GM12878 (cell line): Measurements from ENCODE around the gene SYK. TPM values are rescaled to one million over a fixed set of nuclear protein-coding genes. Genes with fewer than 3 reads are reported as not detected.
"Not testable (repeated sequence)": the region's sequence is repeated elsewhere in the genome, so short reads cannot be mapped to it uniquely, and the experiment has no call there.

ENCODE experiments used
- ATAC-seq: fragments of 200-7000 bp; cut with Tn5 transposase; 3 replicates; pipeline ENCODE4 v1.9.1; 2020; ENCODE audit warnings: mild to moderate bottlenecking, moderate library complexity
- BruUV-seq: library from RNA; stranded (reverse); fragments of 400-500 nt; replicated peaks from 2 replicates; lab custom pipeline; 2021; lab: Mats Ljungman, UMichigan
- CTCF ChIA-PET: fragments of 300-600 bp; sonication (Branson Sonifier 250); formaldehyde crosslinking; extraction: SDS; loops from one replicate; lab custom pipeline; 2021; ENCODE audit warnings: inconsistent platforms; lab: Yijun Ruan, JAX
- POLR2A ChIA-PET: fragments of 350-600 bp; formaldehyde crosslinking; extraction: SDS; loops from one replicate; lab custom pipeline; 2021; ENCODE audit warnings: inconsistent platforms; lab: Charles Lee
- RAD21 ChIA-PET: fragments of 300-600 bp; sonication (Branson Sonifier 250); formaldehyde crosslinking; loops from one replicate; lab custom pipeline; 2023; ENCODE audit warnings: antibody characterized with exemption; ENCODE audit not compliant: unreplicated experiment; lab: Charles Lee
- SMC1A ChIA-PET: fragments of 300-600 bp; sonication (Branson Sonifier 250); formaldehyde crosslinking; loops from one replicate; lab custom pipeline; 2023; ENCODE audit not compliant: unreplicated experiment, uncharacterized antibody; lab: Charles Lee
- DNase-seq: peaks from one replicate; pipeline ENCODE4 v3.0.0-alpha.2; 2011; ENCODE audit warnings: low read depth, low spot score
- FAIRE-seq: peaks from 3 replicates; lab custom pipeline; 2011; peaks lifted over from hg19 to GRCh38; lab: Jason Lieb, UNC
- H2AFZ ChIP-seq: 2 replicates; pipeline ENCODE4 v1.6.0; 2011; ENCODE audit warnings: low read depth, low read length, control low read depth; ENCODE audit not compliant: control insufficient read depth
- H3K27ac ChIP-seq: 2 replicates; pipeline ENCODE4 v1.5.1; 2011; ENCODE audit warnings: control low read depth; ENCODE audit not compliant: control insufficient read depth, insufficient read depth
- H3K27me3 ChIP-seq, 2 experiments: replicated peaks in 1 of 2; 2 replicates each; pipeline versions ENCODE4 v1.6.0 to v1.6.1; 2011; ENCODE audit warnings: low read length in 1 of 2; ENCODE audit not compliant: control insufficient read depth in 2 of 2, insufficient read depth in 2 of 2
- H3K36me3 ChIP-seq, 2 experiments: 2 replicates each; pipeline ENCODE4 v1.5.1; 2011; ENCODE audit warnings: low read length in 1 of 2; ENCODE audit not compliant: control insufficient read depth in 2 of 2, insufficient read depth in 2 of 2
- H3K4me1 ChIP-seq: 2 replicates; pipeline ENCODE4 v1.6.1; 2011; ENCODE audit warnings: mild to moderate bottlenecking, low read length, moderate library complexity, mixed read lengths; ENCODE audit not compliant: control insufficient read depth, insufficient read depth
- H3K4me2 ChIP-seq: 2 replicates; pipeline ENCODE4 v1.6.0; 2011; ENCODE audit warnings: control low read depth; ENCODE audit not compliant: control insufficient read depth, insufficient read depth
- H3K4me3 ChIP-seq: fragments of 200-600 bp; sonication (generic); 2 replicates; pipeline ENCODE4 v1.5.1; 2016
- H3K79me2 ChIP-seq: 2 replicates; pipeline ENCODE4 v1.6.0; 2011; ENCODE audit warnings: low read length; ENCODE audit not compliant: control insufficient read depth, insufficient read depth
- H3K9ac ChIP-seq: 2 replicates; pipeline ENCODE4 v1.8.0; 2011; ENCODE audit warnings: low read length, control low read depth, mixed read lengths; ENCODE audit not compliant: control insufficient read depth, insufficient read depth
- H3K9me3 ChIP-seq: replicated peaks from 3 replicates; pipeline ENCODE4 v1.5.1; 2011; ENCODE audit warnings: mild to moderate bottlenecking, low read length; ENCODE audit not compliant: control insufficient read depth, insufficient read depth
- H4K20me1 ChIP-seq: 2 replicates; pipeline ENCODE4 v1.6.0; 2011; ENCODE audit not compliant: control insufficient read depth, insufficient read depth
- GABPA ChIP-seq: IDR thresholded peaks from 2 replicates; pipeline ENCODE4 v1.6.1; 2014; ENCODE audit warnings: antibody characterized with exemption, low read depth, mild to moderate bottlenecking, inconsistent platforms
- GATAD2B ChIP-seq: fragments of 450-650 bp; conservative IDR thresholded peaks from 2 replicates; pipeline ENCODE4 v1.6.1; 2017; ENCODE audit warnings: low read depth, mild to moderate bottlenecking, moderate library complexity
- HDAC2 ChIP-seq: fragments of 200-600 bp; sonication (generic); IDR thresholded peaks from 2 replicates; pipeline ENCODE4 v1.6.1; 2017
- LARP7 ChIP-seq: fragments of 450-650 bp; IDR thresholded peaks from 2 replicates; pipeline ENCODE4 v1.6.1; 2017; ENCODE audit warnings: mild to moderate bottlenecking
- YBX1 ChIP-seq: fragments of 450-650 bp; IDR thresholded peaks from 2 replicates; pipeline ENCODE4 v1.6.1; 2016; ENCODE audit warnings: antibody characterized with exemption
- WGBS: methylation state at CpG from one replicate; pipeline ENCODE4 v1.1.6; 2016; ENCODE audit warnings: low lambda C conversion rate; ENCODE audit not compliant: insufficient replicate concordance, insufficient coverage; ENCODE audit errors: missing lambda C conversion rate; 5-methylcytosine and 5-hydroxymethylcytosine counted together
- in situ Hi-C: fragments of 300-500 bp; cut with MboI; formaldehyde crosslinking; loops from 9 replicates; pipeline ENCODE4 v1.14.3; 2018; ENCODE audit warnings: mixed read lengths
- intact Hi-C: fragments of 100-400 bp; cut with micrococcal nuclease; formaldehyde crosslinking; loops from one replicate; pipeline ENCODE4 v1.14.2; 2022; ENCODE audit not compliant: unreplicated experiment
- polyA plus RNA-seq, 11 experiments: library from polyadenylated mRNA; depleted of rRNA in 4 of 11; unstranded in 6 of 11; stranded (reverse) in 5 of 11; fragments of >200 nt; fragmentation: Nextera tagmentation in 4 of 11; fragmentation: Illumina TruSeq in 1 of 11; extraction: Ambion mirVana in 4 of 11; extraction: Trizol in 1 of 11; gene quantifications; 1 replicate in 1 of 11; 2 replicates in 10 of 11; pipeline versions ENCODE4 v1.2.1 to v1.2.3, GENCODE V29; 2011 to 2016; ENCODE audit warnings: inconsistent platforms in 2 of 11, missing spikeins in 2 of 11, low read depth in 1 of 11
- total RNA-seq, 4 experiments: library from RNA; depleted of rRNA in 3 of 4; stranded (reverse); fragments of >200 nt in 3 of 4; fragmentation: Illumina TruSeq in 1 of 4; extraction: Trizol in 1 of 4; gene quantifications; 2 replicates each; pipeline versions ENCODE4 v1.2.1 to v1.2.3, GENCODE V29; 2013 to 2021

SYK gene
- total and polyA plus RNA-seq, 10 of the 15 experiments (the other 5 are each of a cell fraction or from before 2014, with no cell fraction given): 6.5 to 135 (median 68.8) TPM

- TF ChIP-seq LARP7 (no peak), GABPA (no peak), GATAD2B (no peak), HDAC2 (no peak), YBX1 (no peak)
These were observed 16.7 kb downstream of the SYK start (continued) for GRCh38 chr9:90818279-90818678.

GRCh38 chr9:90820406-90820805 lies 18.8 kb downstream of the SYK start:
- POLR2A ChIA-PET, H3K36me3 ChIP-seq, H3K9ac ChIP-seq, BruUV-seq, H2AFZ ChIP-seq, DNase-seq, ATAC-seq, in situ Hi-C loops, H3K27me3 ChIP-seq, intact Hi-C loops, H3K4me3 ChIP-seq, H4K20me1 ChIP-seq, H3K4me1 ChIP-seq, H3K27ac ChIP-seq, RAD21 ChIA-PET, SMC1A ChIA-PET, FAIRE-seq, H3K4me2 ChIP-seq: not testable (repeated sequence)
- H3K79me2 ChIP-seq: peaks cover 16% of the 10 kb centered on the region
- peaks cover 21% of the 10 kb centered on the region; the same call in 2 of the 3 replicates for H3K9me3 ChIP-seq
- whole genome bisulfite sequencing: 58% methylated on average over 4 of the region's 4 CpGs
- CTCF ChIA-PET: interaction anchor here (1.1 kb wide), 1 partner anchor 16 kb away, joined by 4 read pairs; no protein-coding TSS in a partner anchor

- H3K27ac ChIP-seq, DNase-seq, H3K4me1 ChIP-seq, H3K27me3 ChIP-seq, H3K9ac ChIP-seq, FAIRE-seq, ATAC-seq, POLR2A ChIA-PET, H2AFZ ChIP-seq, H3K4me3 ChIP-seq, SMC1A ChIA-PET, H3K4me2 ChIP-seq, BruUV-seq, CTCF ChIA-PET, H4K20me1 ChIP-seq, RAD21 ChIA-PET, in situ Hi-C loops, intact Hi-C loops, H3K36me3 ChIP-seq: not testable (repeated sequence)
- peaks cover 21% of the 10 kb centered on the region; the same call in 2 of the 3 replicates for H3K9me3 ChIP-seq
- WGBS: 0% methylated on average over 1 of the region's 1 CpG
- H3K79me2 ChIP-seq: peaks cover 11% of the 10 kb centered on the region
These were observed 19.6 kb downstream of the SYK start for GRCh38 chr9:90821236-90821635.
